ENCODE results near the gene ING1.
"Not testable (repeated sequence)": the region's sequence is repeated elsewhere in the genome, so short reads cannot be mapped to it uniquely, and the experiment has no call there.

ING1 gene

DNA sequence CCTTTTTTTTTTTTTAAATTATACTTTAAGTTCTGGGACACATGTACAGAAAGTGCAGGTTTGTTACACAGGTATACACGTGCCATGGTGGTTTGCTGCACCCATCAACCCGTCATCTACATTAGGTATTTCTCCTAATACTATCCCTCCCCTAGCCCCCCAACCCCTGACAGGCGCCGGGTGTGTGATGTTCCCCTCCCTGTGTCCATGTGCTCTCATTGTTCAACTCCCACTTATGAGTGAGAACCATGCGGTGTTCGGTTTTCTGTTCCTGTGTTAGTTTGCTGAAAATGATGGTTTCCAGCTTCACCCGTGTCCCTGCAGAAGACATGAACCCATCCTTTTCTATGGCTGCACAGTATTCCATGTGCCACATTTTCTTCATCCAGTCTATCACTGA is 17.7 kb upstream of the ING1 start:
- not testable (repeated sequence) for DNase-seq (ENCODE audit: low read depth)

GRCh38 chr13:110696776-110697175 is 16.7 kb upstream of the ING1 start:
- no peak for DNase-seq (ENCODE audit: low read depth)

DNA sequence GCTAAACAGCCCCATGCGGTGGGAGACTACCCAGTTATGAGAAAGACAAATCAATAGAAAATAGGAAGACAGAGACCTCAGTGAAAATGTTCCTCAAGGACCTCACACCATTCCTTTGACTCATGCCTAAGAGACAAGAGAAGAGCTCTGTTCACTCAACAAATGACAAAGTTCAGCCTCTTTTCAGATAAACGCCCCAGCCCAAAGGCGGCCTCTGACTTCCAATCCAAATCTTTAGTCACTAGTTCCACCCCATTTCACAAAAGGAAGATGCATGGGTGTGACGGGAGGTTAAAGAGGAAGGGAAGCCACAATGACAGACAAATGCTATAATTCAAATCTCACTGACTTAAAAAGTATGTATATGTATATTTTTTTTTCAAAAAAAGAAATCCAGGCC is 15.7 kb upstream of the ING1 start:
- DNase-seq (ENCODE audit: low read depth): no peak

GRCh38 chr13:110698689-110699088 is 14.8 kb upstream of the ING1 start:
- DNase-seq (ENCODE audit: low read depth): no peak

DNA sequence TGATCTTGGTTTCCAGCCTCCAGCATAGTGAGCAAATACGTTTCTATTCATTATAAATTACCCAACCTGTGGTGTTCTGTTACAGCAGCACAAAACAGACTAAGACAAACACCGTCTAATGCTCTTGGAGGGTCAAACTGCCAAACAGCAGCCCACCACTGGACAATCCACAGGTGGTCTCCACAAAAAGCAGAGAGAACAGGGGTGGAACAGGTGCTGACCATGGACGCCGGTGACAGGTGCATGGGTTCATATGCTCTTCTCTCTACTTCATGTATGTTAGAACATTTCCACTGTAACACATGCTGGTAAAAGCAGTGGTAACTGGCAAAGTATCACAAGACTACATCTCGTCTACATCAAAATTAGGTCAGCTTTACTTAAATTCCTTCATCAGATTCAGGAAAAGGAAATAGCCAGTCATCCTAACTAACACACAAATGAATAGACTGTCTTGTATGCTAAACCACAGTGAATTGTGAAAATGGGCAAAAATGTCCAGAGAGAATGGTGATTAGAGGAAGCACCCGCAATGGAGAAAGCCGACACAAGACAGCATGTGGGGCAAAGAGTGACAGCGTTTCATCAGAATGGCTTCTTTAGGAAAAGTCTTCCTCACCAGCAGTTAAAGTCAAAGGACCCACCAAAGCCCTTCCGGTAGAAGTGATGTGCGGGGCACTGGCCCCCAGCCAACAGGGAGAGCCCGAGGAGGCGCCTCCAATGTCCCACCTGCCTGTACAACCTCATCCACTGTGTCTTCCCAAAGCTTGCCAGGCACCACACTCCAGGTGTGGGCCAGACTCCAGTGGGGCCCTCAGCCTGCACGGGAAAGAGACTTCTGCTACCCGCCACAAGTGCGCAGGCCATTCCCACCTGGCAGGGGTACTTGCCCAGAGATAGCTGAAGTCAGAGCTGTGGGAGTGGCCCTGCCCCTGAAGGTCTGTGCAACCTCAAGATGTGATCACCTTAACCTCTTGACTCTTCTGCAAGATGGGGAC is 14.1 kb upstream of the ING1 start:
- DNase-seq (ENCODE audit: low read depth): no peak

- no peak for DNase-seq (ENCODE audit: low read depth)
These were observed 13.3 kb upstream of the ING1 start for GRCh38 chr13:110700186-110700585.

- DNase-seq (ENCODE audit: low read depth): no peak
These were observed 12.9 kb upstream of the ING1 start for GRCh38 chr13:110700641-110701040.

GRCh38 chr13:110701061-110701460 is 12.4 kb upstream of the ING1 start:
- DNase-seq (ENCODE audit: low read depth): not testable (repeated sequence)

GRCh38 chr13:110702089-110702488 is 11.4 kb upstream of the ING1 start:
- DNase-seq (ENCODE audit: low read depth): no peak

- no peak for DNase-seq (ENCODE audit: low read depth)
These were observed 10.6 kb upstream of the ING1 start for GRCh38 chr13:110702591-110703526.

DNA sequence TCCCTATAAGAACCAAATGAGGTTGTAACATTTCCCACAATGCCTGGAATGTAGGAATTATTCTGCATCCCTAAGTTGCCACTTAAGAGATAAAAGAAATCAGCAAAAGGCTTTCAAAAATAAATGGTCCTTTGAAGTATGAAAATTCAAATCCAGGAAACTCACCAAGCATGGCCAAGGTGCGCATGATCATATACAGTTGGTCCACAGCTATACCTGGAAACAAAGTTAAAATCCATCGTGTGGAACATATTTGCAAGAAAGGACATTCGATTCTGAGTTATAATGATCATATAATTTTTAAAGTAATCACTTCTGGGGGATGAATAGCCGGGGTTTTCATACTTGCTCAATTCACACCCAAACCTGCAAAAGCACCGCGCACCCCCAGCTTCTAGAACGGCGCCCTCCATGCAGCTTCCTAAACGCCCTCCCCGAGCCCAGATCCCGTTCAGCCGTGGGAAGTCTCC is 8.1 kb upstream of the ING1 start:
- DNase-seq (ENCODE audit: low read depth): no peak

- peak; percentile 94 for DNase-seq (ENCODE audit: low read depth)
These were observed 7.5 kb upstream of the ING1 start, which contains the start of gene CARS2 for GRCh38 chr13:110705826-110706569. CARS2 (minus strand) TSS chr13:110706116; CDS start chr13:110706093, 23 bp downstream.

DNA sequence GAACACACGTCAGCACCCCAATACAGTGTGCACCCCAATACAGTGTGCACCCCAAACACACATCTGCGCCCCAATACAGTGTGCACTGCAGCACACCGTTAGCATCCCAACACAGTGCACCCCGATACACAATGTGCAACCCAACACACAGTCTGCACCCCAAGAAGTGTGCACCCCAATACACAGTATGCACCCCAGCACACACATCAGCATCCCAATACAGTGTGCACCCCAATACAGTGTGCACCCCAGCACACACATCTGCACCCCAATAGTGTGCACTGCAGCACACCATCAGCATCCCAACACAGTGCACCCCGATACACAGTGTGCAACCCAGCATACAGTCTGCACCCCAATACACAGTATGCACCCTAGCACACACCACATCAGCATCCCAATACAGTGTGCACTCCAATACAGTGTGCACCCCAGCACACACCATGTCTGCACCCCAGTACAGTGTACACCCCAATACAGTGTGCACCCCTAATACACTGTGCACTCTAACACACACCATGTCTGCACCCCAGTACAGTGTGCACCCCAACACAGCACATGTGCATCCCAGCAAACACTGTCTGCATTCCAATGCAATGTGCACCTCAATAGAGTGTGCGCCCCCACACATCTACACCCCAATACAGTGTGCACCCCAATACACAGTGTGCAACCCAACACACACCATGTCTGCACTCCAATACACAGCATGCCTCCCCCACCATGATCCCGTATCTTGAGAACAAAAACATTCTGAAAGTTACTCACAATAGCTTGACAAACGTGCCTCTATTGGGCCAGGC is 6.7 kb upstream of the ING1 start:
- no peak for DNase-seq (ENCODE audit: low read depth)

GRCh38 chr13:110712081-110712848 is 1.2 kb upstream of the ING1 start:
- DNase-seq (ENCODE audit: low read depth): peak; percentile 89

DNA sequence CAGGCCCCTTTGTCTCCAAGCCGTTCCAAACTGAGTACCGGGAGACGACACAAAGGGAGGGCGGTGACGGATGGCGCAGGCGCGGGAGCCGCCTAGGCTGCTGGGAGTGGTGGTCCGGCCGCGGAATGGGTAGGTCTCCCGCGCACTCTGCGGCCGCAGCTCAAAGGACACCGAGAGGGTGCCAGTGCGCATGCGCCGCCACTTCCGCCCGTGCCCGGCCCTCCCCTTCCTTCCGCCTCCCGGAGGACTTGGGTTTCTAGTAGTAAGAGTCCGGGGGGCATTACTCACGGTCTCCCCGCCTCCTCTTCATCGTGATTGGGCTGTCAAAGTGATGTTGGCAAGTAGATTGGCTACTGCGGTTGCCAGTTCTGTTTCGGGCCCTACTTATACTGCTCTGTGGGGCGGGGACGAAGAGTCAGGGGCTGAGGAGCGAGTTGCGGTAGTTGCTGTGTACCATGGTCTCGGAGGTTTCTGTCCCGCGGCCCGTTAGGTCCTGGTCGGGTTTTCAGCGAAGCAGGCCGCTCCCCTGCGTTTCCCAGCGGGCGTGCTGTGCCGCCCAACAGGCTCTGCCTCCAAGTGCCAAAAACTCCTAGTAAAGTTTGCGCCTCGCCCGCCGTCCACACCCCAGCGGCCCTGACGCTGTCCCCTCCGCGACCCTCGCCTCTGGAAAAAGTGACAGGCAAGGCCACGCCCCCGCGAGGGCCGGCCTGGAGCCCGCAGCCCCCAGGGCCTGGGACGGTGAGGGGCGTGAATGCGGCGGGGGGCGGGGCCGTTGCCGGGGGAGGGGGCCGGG is 455 bp upstream of the ING1 start:
- DNase-seq (ENCODE audit: low read depth): peak; percentile 99

DNA sequence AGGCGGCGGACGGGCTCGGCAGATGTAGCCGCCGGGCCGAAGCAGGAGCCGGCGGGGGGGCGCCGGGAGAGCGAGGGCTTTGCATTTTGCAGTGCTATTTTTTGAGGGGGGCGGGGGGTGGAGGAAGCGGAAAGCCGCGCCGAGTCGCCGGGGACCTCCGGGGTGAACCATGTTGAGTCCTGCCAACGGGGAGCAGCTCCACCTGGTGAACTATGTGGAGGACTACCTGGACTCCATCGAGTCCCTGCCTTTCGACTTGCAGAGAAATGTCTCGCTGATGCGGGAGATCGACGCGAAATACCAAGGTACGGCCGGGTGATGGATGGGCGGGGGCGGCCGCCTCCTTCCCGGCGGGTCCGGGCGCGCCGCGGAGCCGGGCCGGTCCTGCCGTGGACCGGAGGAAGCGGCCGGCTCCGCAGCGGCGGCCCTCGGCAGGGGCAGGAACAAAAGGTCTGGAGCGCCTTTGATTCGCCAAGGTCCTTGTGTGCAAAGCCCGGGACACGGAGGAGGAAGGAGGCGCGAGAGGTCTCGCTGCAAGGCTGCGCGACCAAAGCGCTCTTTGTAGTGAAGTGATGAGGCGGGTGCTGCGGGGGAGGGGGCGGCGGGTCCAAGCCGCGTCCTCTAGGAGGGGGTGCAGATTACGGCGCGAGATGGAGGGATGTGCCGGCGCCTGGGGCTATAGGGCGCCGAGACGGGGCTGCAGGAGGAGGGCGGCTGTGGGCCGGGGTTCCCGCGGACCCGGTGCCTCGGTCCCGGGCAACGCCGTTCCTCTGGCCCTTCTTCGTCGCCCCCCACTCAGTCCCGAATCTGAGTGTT is 689 bp downstream of the ING1 start:
- DNase-seq (ENCODE audit: low read depth): peak; percentile 58

- peak; percentile 35 for DNase-seq (ENCODE audit: low read depth)
These were observed 1.4 kb downstream of the ING1 start for GRCh38 chr13:110714797-110715394.

Data from activated T-helper 9 cell treated with anti-CD3 and anti-CD28 coated beads, Interleukin-2, amount 50 U/mL, for 16 hours (primary cell).